Measurements from ENCODE around the gene LDHB. TPM values are rescaled to one million over a fixed set of nuclear protein-coding genes. Genes with fewer than 3 reads are reported as not detected.

Gene LDHB
- total RNA-seq, 1 experiment from 2014 or later: 1,454 TPM

DNA sequence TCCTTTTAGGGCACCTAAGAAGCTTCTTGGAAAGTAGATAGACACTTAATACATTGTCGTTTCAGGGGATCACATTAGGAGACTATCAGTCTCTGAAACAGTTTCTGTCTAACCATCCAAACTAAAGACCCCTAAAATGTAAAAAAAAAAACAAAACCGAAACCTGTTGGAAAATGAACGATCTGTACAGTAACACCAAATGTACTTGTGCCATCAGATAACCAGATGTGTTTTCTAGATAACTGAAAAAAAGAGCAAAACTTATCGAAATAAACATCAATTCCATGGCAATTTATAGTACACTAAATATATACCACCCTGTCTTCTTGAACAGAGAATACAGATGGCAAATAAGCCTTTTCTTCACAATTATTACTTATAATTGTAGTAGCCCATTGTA, 2.1 kb downstream of the LDHB start:
- intact Hi-C loops (cut with micrococcal nuclease): loop anchor here (10.0 kb wide), 1 partner anchor 221 kb away; the partner anchor contains the start of gene PYROXD1

More for the DNA sequence above, 2.1 kb downstream of the LDHB start:
- no peak overlapping the region for H3K27ac ChIP-seq (ENCODE audit: low read depth, low read length)
- ChIA-PET POLR2A (interaction anchor here (0.5 kb wide), 1 partner anchor 10 kb away, joined by 4 read pairs; no protein-coding TSS in a partner anchor), RAD21 (ENCODE audit: low non-redundant PET in 1 of 2, low total read pairs in 2 of 2, uncharacterized antibody in 2 of 2, unreplicated experiment in 2 of 2) (no interaction called here), CTCF (no interaction called here)
- no peaks in the 10 kb centered on the region for H3K9me3 ChIP-seq (ENCODE audit: control insufficient read depth in 1 of 2, insufficient read depth in 1 of 2, low read depth in 1 of 2, low read length in 2 of 2)
- no peaks in the 10 kb centered on the region for H3K9me2 ChIP-seq (ENCODE audit: insufficient read depth)
- H4K20me1 ChIP-seq (ENCODE audit: insufficient read depth): peaks cover 41% of the 10 kb centered on the region; the same call in 1 of the 2 replicates
- H3K9ac ChIP-seq (ENCODE audit: low read length): peak overlapping the region; percentile 98; the same call in 1 of the 2 replicates
- TF ChIP-seq, protein P1, sequence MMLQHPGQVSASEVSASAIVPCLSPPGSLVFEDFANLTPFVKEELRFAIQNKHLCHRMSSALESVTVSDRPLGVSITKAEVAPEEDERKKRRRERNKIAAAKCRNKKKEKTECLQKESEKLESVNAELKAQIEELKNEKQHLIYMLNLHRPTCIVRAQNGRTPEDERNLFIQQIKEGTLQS (IDR thresholded peaks at IDR 0.05): no peak
- TF ChIP-seq POLR2A (IDR thresholded peaks at IDR 0.05; ENCODE audit: borderline replicate concordance, extremely low read depth, insufficient read depth, insufficient read length) (no peak), ELF1 (IDR thresholded peaks at IDR 0.05; ENCODE audit: borderline replicate concordance, low read depth) (no peak), YY1 (IDR thresholded peaks at IDR 0.05; ENCODE audit: extremely low read depth, insufficient replicate concordance, low read depth, low read length) (no peak)
- TF ChIP-seq, protein P2, sequence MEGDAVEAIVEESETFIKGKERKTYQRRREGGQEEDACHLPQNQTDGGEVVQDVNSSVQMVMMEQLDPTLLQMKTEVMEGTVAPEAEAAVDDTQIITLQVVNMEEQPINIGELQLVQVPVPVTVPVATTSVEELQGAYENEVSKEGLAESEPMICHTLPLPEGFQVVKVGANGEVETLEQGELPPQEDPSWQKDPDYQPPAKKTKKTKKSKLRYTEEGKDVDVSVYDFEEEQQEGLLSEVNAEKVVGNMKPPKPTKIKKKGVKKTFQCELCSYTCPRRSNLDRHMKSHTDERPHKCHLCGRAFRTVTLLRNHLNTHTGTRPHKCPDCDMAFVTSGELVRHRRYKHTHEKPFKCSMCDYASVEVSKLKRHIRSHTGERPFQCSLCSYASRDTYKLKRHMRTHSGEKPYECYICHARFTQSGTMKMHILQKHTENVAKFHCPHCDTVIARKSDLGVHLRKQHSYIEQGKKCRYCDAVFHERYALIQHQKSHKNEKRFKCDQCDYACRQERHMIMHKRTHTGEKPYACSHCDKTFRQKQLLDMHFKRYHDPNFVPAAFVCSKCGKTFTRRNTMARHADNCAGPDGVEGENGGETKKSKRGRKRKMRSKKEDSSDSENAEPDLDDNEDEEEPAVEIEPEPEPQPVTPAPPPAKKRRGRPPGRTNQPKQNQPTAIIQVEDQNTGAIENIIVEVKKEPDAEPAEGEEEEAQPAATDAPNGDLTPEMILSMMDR (IDR thresholded peaks at IDR 0.05 in 2 of 3, conservative IDR thresholded peaks at IDR 0.05 in 1 of 3; ENCODE audit: borderline replicate concordance in 1 of 3, insufficient read depth in 1 of 3, low read depth in 2 of 3, low read length in 2 of 3): no peak
- no peak overlapping the region; a peak in 1 of 4 replicates for H3K4me3 ChIP-seq (replicated peaks in 1 of 2; ENCODE audit: low read depth in 1 of 2, low read length in 2 of 2)
- no peak overlapping the region for H2AFZ ChIP-seq (ENCODE audit: low read depth, low read length, poor library complexity, severe bottlenecking)
- H3K79me2 ChIP-seq (ENCODE audit: insufficient read depth, low read length): peaks cover 71% of the 10 kb centered on the region
- peaks cover 0 to 17% of the 10 kb centered on the region in 2 experiments; a peak in 2 of 4 replicates for H3K4me1 ChIP-seq (ENCODE audit: control insufficient read depth in 1 of 2, insufficient read depth in 2 of 2, low read length in 2 of 2)
- ATAC-seq (no peak), DNase-seq (ENCODE audit: low read depth, low spot score) (no peak)
- H3K4me2 ChIP-seq (ENCODE audit: low read length): peak overlapping the region; percentile 84; the same call in 1 of the 2 replicates
- H3K27me3 ChIP-seq (ENCODE audit: insufficient read depth, low read length): no peaks in the 10 kb centered on the region
- BruUV-seq (replicated peaks): no TSS peak
- H3K36me3 ChIP-seq (ENCODE audit: control insufficient read depth in 1 of 2, insufficient read depth in 2 of 2, low read length in 2 of 2): peaks cover 38 to 58% of the 10 kb centered on the region in 2 experiments

Measured in HCT116 (cell line).